Smooth muscle cell (in vitro differentiated cells): ENCODE data around the gene RAB4B. TPM values are rescaled to one million over a fixed set of nuclear protein-coding genes. Genes with fewer than 3 reads are reported as not detected.
"Not testable (repeated sequence)": the region's sequence is repeated elsewhere in the genome, so short reads cannot be mapped to it uniquely, and the experiment has no call there.

ENCODE experiments used
- DNase-seq: peaks from one replicate; lab custom pipeline; 2025; ENCODE audit not compliant: unreplicated experiment; lab: John Stamatoyannopoulos, UW
- H2AFZ ChIP-seq: fragments of 200-600 bp; sonication (generic); 2 replicates; pipeline ENCODE4 v1.6.0; 2016; ENCODE audit warnings: antibody characterized with exemption, low read depth, mild to moderate bottlenecking
- H3F3A ChIP-seq: fragments of 200-600 bp; sonication (generic); 2 replicates; pipeline ENCODE4 v1.6.0; 2017; ENCODE audit warnings: antibody characterized with exemption, low read depth
- H3K27ac ChIP-seq: fragments of 200-600 bp; sonication (generic); 2 replicates; pipeline ENCODE4 v1.5.1; 2016; ENCODE audit warnings: low read depth, mild to moderate bottlenecking
- H3K27me3 ChIP-seq: fragments of 200-600 bp; sonication (generic); 2 replicates; pipeline ENCODE4 v1.6.1; 2016; ENCODE audit warnings: low read depth, mild to moderate bottlenecking
- H3K36me3 ChIP-seq: fragments of 200-600 bp; sonication (generic); 2 replicates; pipeline ENCODE4 v1.5.1; 2016; ENCODE audit warnings: low read depth
- H3K4me1 ChIP-seq: fragments of 200-600 bp; sonication (generic); 2 replicates; pipeline ENCODE4 v1.5.1; 2016; ENCODE audit warnings: low read depth
- H3K4me2 ChIP-seq: fragments of 200-600 bp; sonication (generic); 2 replicates; pipeline ENCODE4 v1.6.0; 2016; ENCODE audit warnings: mild to moderate bottlenecking
- H3K4me3 ChIP-seq: fragments of 200-600 bp; sonication (generic); 2 replicates; pipeline ENCODE4 v1.5.1; 2016; ENCODE audit warnings: mild to moderate bottlenecking
- H3K79me2 ChIP-seq: fragments of 200-600 bp; sonication (generic); 2 replicates; pipeline ENCODE4 v1.6.0; 2016; ENCODE audit warnings: low read depth, mild to moderate bottlenecking
- H3K9ac ChIP-seq: fragments of 200-600 bp; sonication (generic); 2 replicates; pipeline ENCODE4 v1.6.0; 2016; ENCODE audit warnings: low read depth
- H3K9me3 ChIP-seq: fragments of 200-600 bp; sonication (generic); replicated peaks from 2 replicates; pipeline ENCODE4 v1.5.1; 2016; ENCODE audit warnings: low read depth
- H4K20me1 ChIP-seq: fragments of 200-600 bp; sonication (generic); 2 replicates; pipeline ENCODE4 v1.6.0; 2016; ENCODE audit warnings: low read depth
- WGBS: methylation state at CpG from one replicate; pipeline ENCODE4 v1.1.7; 2016; ENCODE audit warnings: low lambda C conversion rate; 5-methylcytosine and 5-hydroxymethylcytosine counted together
- polyA plus RNA-seq: library from polyadenylated mRNA; unstranded; fragments of >200 nt; fragmentation: Nextera tagmentation; extraction: Ambion mirVana; gene quantifications from 2 replicates; pipeline ENCODE4 v1.2.1, GENCODE V29; 2016
- total RNA-seq: library from RNA; depleted of rRNA; stranded (reverse); fragments of >200 nt; gene quantifications from 2 replicates; pipeline ENCODE4 v1.2.3, GENCODE V29; 2014
- TF ChIP-seq, protein P1 (sequence below): fragments of 200-600 bp; sonication (generic); IDR thresholded peaks from 2 replicates; pipeline ENCODE4 v1.5.1; 2017; ENCODE audit warnings: borderline replicate concordance, mild to moderate bottlenecking, antibody characterized with exemption; ENCODE audit not compliant: insufficient read depth, poor library complexity, severe bottlenecking

Gene RAB4B
- total and polyA plus RNA-seq, 2 experiments from 2014 or later, result 10.6 to 39.5 TPM

GRCh38 chr19:40811478-40812341 is 33.7 kb downstream of the RAB4B start:
- H3K9ac ChIP-seq, result peak overlapping the region; percentile 24

GRCh38 chr19:40812571-40812970 is 34.5 kb downstream of the RAB4B start:
- not testable (repeated sequence) for H3F3A ChIP-seq, H3K36me3 ChIP-seq, H2AFZ ChIP-seq, H3K4me3 ChIP-seq, DNase-seq, H3K27ac ChIP-seq, H3K9me3 ChIP-seq, H3K27me3 ChIP-seq, H3K79me2 ChIP-seq, H3K9ac ChIP-seq, H3K4me2 ChIP-seq
- peaks cover 22% of the 10 kb centered on the region for H4K20me1 ChIP-seq
- WGBS, result 89% methylated on average over 7 of the region's 7 CpGs
- H3K4me1 ChIP-seq, result peaks cover 11% of the 10 kb centered on the region

More at GRCh38 chr19:40811478-40812341, 33.7 kb downstream of the RAB4B start:
- DNase-seq, result no peak
- H3K4me1 ChIP-seq, result peaks cover 11% of the 10 kb centered on the region
- 13% methylated on average over 28 of the region's 35 CpGs for WGBS
- H3K4me3 ChIP-seq, result peak overlapping the region; percentile 43
- H4K20me1 ChIP-seq, result peaks cover 31% of the 10 kb centered on the region
- H3K79me2 ChIP-seq, result peaks cover 4% of the 10 kb centered on the region
- H3K36me3 ChIP-seq, result no peaks in the 10 kb centered on the region
- H3K4me2 ChIP-seq, result peak overlapping the region; percentile 89
- TF ChIP-seq, protein P1, sequence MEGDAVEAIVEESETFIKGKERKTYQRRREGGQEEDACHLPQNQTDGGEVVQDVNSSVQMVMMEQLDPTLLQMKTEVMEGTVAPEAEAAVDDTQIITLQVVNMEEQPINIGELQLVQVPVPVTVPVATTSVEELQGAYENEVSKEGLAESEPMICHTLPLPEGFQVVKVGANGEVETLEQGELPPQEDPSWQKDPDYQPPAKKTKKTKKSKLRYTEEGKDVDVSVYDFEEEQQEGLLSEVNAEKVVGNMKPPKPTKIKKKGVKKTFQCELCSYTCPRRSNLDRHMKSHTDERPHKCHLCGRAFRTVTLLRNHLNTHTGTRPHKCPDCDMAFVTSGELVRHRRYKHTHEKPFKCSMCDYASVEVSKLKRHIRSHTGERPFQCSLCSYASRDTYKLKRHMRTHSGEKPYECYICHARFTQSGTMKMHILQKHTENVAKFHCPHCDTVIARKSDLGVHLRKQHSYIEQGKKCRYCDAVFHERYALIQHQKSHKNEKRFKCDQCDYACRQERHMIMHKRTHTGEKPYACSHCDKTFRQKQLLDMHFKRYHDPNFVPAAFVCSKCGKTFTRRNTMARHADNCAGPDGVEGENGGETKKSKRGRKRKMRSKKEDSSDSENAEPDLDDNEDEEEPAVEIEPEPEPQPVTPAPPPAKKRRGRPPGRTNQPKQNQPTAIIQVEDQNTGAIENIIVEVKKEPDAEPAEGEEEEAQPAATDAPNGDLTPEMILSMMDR, result no peak
- no peak overlapping the region for H2AFZ ChIP-seq
- peaks cover 12% of the 10 kb centered on the region for H3F3A ChIP-seq
- H3K27me3 ChIP-seq, result no peaks in the 10 kb centered on the region
- H3K27ac ChIP-seq, result peak overlapping the region; percentile 46
- H3K9me3 ChIP-seq, result no peaks in the 10 kb centered on the region

DNA sequence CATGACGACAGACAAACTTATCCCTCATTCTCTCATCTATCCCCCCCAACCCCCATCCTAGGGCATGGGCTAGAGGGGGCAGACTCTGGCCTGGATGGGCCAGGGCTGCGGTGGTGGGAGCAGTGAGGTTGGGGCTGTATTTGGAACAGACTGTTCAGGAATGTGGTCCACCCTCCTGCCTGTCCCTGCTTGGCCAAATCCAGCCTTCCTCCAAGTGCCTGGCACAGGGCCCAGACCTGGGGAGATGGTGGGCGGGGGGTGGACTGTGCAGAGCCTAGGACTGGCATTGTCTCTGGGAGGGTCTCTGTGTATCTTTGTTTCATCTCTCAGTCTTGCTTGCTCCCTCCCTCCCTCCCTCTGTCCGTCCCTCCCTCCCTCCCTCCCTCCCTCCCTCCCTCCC is 35.1 kb downstream of the RAB4B start:
- H3K4me3 ChIP-seq, result no peak overlapping the region
- TF ChIP-seq, protein P1, result no peak
- H3K36me3 ChIP-seq, result no peaks in the 10 kb centered on the region
- H3K79me2 ChIP-seq, result no peaks in the 10 kb centered on the region
- no peaks in the 10 kb centered on the region for H3K27me3 ChIP-seq
- H3K9ac ChIP-seq, result no peak overlapping the region
- DNase-seq, result no peak
- no peaks in the 10 kb centered on the region for H3K9me3 ChIP-seq
- no peak overlapping the region for H2AFZ ChIP-seq
- H3K4me2 ChIP-seq, result no peak overlapping the region
- WGBS, result 81% methylated on average over 3 of the region's 4 CpGs
- H4K20me1 ChIP-seq, result peaks cover 16% of the 10 kb centered on the region
- peaks cover 11% of the 10 kb centered on the region for H3K4me1 ChIP-seq
- peaks cover 7% of the 10 kb centered on the region for H3F3A ChIP-seq
- H3K27ac ChIP-seq, result no peak overlapping the region

DNA sequence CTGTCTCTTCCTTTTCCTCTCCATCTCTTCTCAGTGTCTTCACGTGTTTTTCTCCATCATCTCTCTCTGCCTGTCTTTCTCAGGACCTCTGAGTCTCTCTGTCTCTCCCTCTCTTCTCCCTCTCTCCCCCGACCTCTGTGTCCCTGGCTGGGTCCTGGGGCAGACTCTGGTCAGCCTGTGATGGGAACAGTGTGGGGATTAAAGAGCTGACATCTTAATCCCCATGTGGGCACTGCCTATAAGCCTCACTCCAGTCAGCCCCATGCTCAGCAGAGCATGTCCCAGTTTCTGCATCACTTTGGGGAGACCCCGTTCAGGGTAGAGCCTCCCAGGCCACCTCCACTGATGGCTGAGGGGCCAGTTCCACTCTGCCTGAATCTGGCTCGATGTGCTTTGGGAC is 37.2 kb downstream of the RAB4B start:
- Histone ChIP-seq H3K4me3 (no peak overlapping the region), H3K4me1 (peaks cover 11% of the 10 kb centered on the region), H4K20me1 (no peaks in the 10 kb centered on the region), H3K4me2 (no peak overlapping the region), H3K27me3 (no peaks in the 10 kb centered on the region), H3K9ac (no peak overlapping the region), H3K79me2 (no peaks in the 10 kb centered on the region), H2AFZ (no peak overlapping the region), H3F3A (no peaks in the 10 kb centered on the region), H3K9me3 (no peaks in the 10 kb centered on the region), H3K27ac (no peak overlapping the region), H3K36me3 (no peaks in the 10 kb centered on the region)
- DNase-seq, result no peak
- WGBS, result 53% methylated on average over 4 of the region's 4 CpGs
- TF ChIP-seq, protein P1, result no peak

DNA sequence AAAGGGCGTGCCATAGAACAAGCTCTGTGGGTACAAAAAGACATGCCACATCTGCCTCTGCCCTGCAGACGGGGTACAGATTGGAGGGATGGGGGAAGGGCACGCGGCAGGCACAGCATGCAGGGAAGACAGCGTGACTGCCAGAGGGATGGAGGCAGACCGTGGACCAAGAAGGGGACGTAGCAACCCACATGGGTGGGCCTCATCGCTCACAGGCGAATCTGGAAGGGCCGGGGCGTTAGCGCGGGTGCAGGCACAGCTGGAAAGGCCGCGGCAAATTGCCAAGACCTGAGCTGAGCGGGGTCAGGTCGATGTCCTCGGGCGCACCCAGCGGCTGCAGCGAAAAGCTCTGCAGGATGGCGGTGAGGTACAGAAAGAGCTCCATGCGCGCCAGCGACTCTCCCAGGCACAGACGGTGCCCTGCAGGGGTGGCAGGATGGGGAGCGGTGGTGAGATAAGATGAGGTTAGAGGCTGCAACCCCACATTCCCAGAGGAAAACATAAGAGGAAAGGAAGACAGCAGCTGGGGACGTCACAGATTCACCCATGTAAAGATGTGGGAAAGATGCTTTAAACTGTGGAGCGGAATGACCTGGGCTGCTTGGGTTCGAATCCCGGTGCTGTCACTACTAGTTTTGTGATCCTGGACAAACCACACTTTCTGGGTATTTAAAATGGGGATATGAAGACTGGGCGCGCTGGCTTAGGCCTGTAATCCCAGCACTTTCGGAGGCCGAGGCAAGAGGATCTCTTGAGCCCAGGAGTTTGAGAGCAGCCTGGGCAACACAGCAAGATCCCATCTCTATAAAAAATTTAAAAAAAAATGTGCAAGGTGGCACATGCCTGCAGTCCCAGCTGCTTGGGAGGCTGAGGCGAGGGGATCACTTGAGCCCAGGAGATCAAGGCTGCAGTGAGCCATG is 40.7 kb downstream of the RAB4B start:
- 39% methylated on average over 28 of the region's 36 CpGs for WGBS
- not testable (repeated sequence) for H3K9ac ChIP-seq, H3K79me2 ChIP-seq, H3K27me3 ChIP-seq, H3K9me3 ChIP-seq, H3K27ac ChIP-seq, H3F3A ChIP-seq, H2AFZ ChIP-seq, H3K36me3 ChIP-seq
- Histone ChIP-seq H3K4me1 (peaks cover 11% of the 10 kb centered on the region), H3K4me2 (peak overlapping the region; percentile 68), H4K20me1 (peaks cover 14% of the 10 kb centered on the region), H3K4me3 (peak overlapping the region; percentile 28)
- peak; percentile 31 for DNase-seq
